Caco-2 (cell line): ENCODE data around the gene FHAD1. TPM values are rescaled to one million over a fixed set of nuclear protein-coding genes. Genes with fewer than 3 reads are reported as not detected.

Experiments used
- BruUV-seq: library from RNA; stranded (reverse); fragments of 400-500 nt; replicated peaks from 2 replicates; lab custom pipeline; 2021; lab: Mats Ljungman, UMichigan
- CTCF ChIA-PET: fragments of 300-600 bp; sonication (Branson Sonifier 250); formaldehyde crosslinking; loops from one replicate; lab custom pipeline; 2022; ENCODE audit warnings: antibody characterized with exemption; lab: Charles Lee
- POLR2A ChIA-PET: fragments of 300-600 bp; sonication (Branson Sonifier 250); formaldehyde crosslinking; loops from one replicate; lab custom pipeline; 2022; ENCODE audit warnings: antibody characterized with exemption; lab: Charles Lee
- DNase-seq, 2 experiments: peaks; one replicate each; pipeline versions ENCODE4 v3.0.0 to v3.0.0-alpha.2; 2020 to 2022
- H3K27me3 ChIP-seq: replicated peaks from 2 replicates; pipeline ENCODE4 v1.6.0; 2011; ENCODE audit warnings: low read length; ENCODE audit not compliant: control insufficient read depth, insufficient read depth
- H3K36me3 ChIP-seq: 2 replicates; pipeline ENCODE4 v1.5.1; 2011; ENCODE audit warnings: low read length; ENCODE audit not compliant: control insufficient read depth, insufficient read depth
- H3K4me1 ChIP-seq: fragments of 250-450 bp; sonication (Bioruptor Pico); 2 replicates; pipeline ENCODE4 v1.5.1; 2020; ENCODE audit warnings: mild to moderate bottlenecking
- H3K4me3 ChIP-seq: 2 replicates; pipeline ENCODE4 v1.5.1; 2011; ENCODE audit warnings: low read depth, mild to moderate bottlenecking, control low read depth, low read length
- H3K9me3 ChIP-seq: fragments of 250-450 bp; sonication (Bioruptor Pico); 2 replicates; pipeline ENCODE4 v1.5.1; 2020; ENCODE audit warnings: mild to moderate bottlenecking, moderate library complexity
- H3K27ac Mint-ChIP-seq: one replicate; pipeline ENCODE4 v1.8.0; 2022; ENCODE audit warnings: mixed read lengths; ENCODE audit not compliant: unreplicated experiment
- H3K27me3 Mint-ChIP-seq: one replicate; pipeline ENCODE4 v1.8.0; 2022; ENCODE audit warnings: mixed read lengths; ENCODE audit not compliant: insufficient read depth, unreplicated experiment
- H3K36me3 Mint-ChIP-seq: one replicate; pipeline ENCODE4 v1.8.0; 2022; ENCODE audit warnings: mild to moderate bottlenecking, mixed read lengths; ENCODE audit not compliant: insufficient read depth, unreplicated experiment
- H3K4me1 Mint-ChIP-seq: one replicate; pipeline ENCODE4 v1.8.0; 2022; ENCODE audit warnings: low read depth, mixed read lengths; ENCODE audit not compliant: unreplicated experiment
- H3K4me3 Mint-ChIP-seq: one replicate; pipeline ENCODE4 v1.8.0; 2022; ENCODE audit warnings: mild to moderate bottlenecking, moderate library complexity, mixed read lengths; ENCODE audit not compliant: unreplicated experiment
- H3K9me3 Mint-ChIP-seq: one replicate; pipeline ENCODE4 v1.8.0; 2022; ENCODE audit warnings: mixed read lengths; ENCODE audit not compliant: unreplicated experiment
- intact Hi-C: fragments of 100-400 bp; cut with micrococcal nuclease; formaldehyde crosslinking; loops from one replicate; pipeline ENCODE4 v1.10.0; 2022; ENCODE audit not compliant: unreplicated experiment
- total RNA-seq: library from RNA; stranded (reverse); gene quantifications from 2 replicates; pipeline ENCODE4 v1.2.3, GENCODE V29; 2022
- TF ChIP-seq, protein P1 (sequence below), 2 experiments: fragments of 200-600 bp in 1 of 2; IDR thresholded peaks; 1 replicate in 1 of 2; 2 replicates in 1 of 2; pipeline versions ENCODE4 v1.5.1 to v1.8.0; 2011 to 2022; ENCODE audit warnings: antibody characterized with exemption in 1 of 2, control low read depth in 1 of 2, inconsistent platforms in 1 of 2, low read depth in 1 of 2, low read length in 1 of 2, mild to moderate bottlenecking in 1 of 2, moderate library complexity in 1 of 2; ENCODE audit not compliant: insufficient read depth in 1 of 2, severe bottlenecking in 1 of 2, unreplicated experiment in 1 of 2

The FHAD1 gene
- total RNA-seq, 1 experiment from 2014 or later = 0.18 TPM

DNA sequence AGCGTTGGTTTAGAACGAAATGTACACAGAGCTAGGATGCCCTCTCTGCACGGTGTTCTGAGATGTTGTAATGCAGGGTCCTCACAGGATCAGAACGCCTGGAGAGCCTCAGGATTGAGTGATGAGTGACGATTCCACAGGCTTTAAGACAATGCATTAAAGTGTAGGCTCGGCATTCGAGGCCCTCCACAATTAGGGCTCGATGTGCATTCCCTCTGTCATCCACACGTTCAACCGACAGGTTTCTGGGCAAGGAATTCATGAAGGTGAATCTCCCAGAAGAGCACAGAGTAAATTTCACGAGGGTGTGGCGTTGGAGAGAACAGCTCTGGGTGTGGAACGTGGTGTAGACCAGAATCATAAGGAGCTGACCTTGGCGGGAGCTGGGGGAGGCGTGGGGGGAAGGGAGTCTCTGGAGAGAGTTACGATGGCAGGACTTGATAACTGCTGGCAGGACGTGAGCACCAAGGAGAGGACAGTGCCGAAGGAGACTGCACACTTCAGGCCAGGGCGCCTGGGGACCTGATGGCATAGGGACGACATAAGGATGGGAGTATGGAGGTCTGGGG lies 111.6 kb downstream of the FHAD1 start:
- Mint-ChIP-seq H3K27ac (no peak overlapping the region), H3K27me3 (no peaks in the 10 kb centered on the region), H3K4me1 (no peaks in the 10 kb centered on the region), H3K36me3 (no peaks in the 10 kb centered on the region), H3K9me3 (no peaks in the 10 kb centered on the region), H3K4me3 (no peak overlapping the region)
- Histone ChIP-seq H3K27me3 (no peaks in the 10 kb centered on the region), H3K36me3 (no peaks in the 10 kb centered on the region), H3K9me3 (no peaks in the 10 kb centered on the region), H3K4me3 (no peak overlapping the region), H3K4me1 (no peaks in the 10 kb centered on the region)
- no peak for DNase-seq
- POLR2A ChIA-PET = no interaction called here
- no TSS peak for BruUV-seq
- TF ChIP-seq, protein P1, sequence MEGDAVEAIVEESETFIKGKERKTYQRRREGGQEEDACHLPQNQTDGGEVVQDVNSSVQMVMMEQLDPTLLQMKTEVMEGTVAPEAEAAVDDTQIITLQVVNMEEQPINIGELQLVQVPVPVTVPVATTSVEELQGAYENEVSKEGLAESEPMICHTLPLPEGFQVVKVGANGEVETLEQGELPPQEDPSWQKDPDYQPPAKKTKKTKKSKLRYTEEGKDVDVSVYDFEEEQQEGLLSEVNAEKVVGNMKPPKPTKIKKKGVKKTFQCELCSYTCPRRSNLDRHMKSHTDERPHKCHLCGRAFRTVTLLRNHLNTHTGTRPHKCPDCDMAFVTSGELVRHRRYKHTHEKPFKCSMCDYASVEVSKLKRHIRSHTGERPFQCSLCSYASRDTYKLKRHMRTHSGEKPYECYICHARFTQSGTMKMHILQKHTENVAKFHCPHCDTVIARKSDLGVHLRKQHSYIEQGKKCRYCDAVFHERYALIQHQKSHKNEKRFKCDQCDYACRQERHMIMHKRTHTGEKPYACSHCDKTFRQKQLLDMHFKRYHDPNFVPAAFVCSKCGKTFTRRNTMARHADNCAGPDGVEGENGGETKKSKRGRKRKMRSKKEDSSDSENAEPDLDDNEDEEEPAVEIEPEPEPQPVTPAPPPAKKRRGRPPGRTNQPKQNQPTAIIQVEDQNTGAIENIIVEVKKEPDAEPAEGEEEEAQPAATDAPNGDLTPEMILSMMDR (IDR thresholded peaks at IDR 0.05; ENCODE audit: insufficient read depth in 1 of 2, low read depth in 1 of 2, low read length in 1 of 2, severe bottlenecking in 1 of 2, unreplicated experiment in 1 of 2) = no peak
- intact Hi-C loops = no loop called here
- CTCF ChIA-PET = no interaction called here

GRCh38 chr1:15360700-15361099 lies 113.7 kb downstream of the FHAD1 start:
- no peak overlapping the region for H3K4me3 ChIP-seq
- no peaks in the 10 kb centered on the region for H3K9me3 ChIP-seq
- H3K36me3 ChIP-seq = no peaks in the 10 kb centered on the region
- CTCF ChIA-PET = no interaction called here
- no TSS peak for BruUV-seq
- Mint-ChIP-seq H3K36me3 (no peaks in the 10 kb centered on the region), H3K27me3 (no peaks in the 10 kb centered on the region), H3K9me3 (no peaks in the 10 kb centered on the region), H3K4me1 (no peaks in the 10 kb centered on the region), H3K4me3 (no peak overlapping the region), H3K27ac (no peak overlapping the region)
- intact Hi-C loops = no loop called here
- H3K4me1 ChIP-seq = no peaks in the 10 kb centered on the region
- POLR2A ChIA-PET = no interaction called here
- H3K27me3 ChIP-seq = no peaks in the 10 kb centered on the region
- DNase-seq = no peak
- TF ChIP-seq, protein P1 (IDR thresholded peaks at IDR 0.05; ENCODE audit: insufficient read depth in 1 of 2, low read depth in 1 of 2, low read length in 1 of 2, severe bottlenecking in 1 of 2, unreplicated experiment in 1 of 2) = no peak

GRCh38 chr1:15362096-15362736 lies 115.2 kb downstream of the FHAD1 start:
- no peaks in the 10 kb centered on the region for H3K27me3 ChIP-seq
- intact Hi-C loops = no loop called here
- POLR2A ChIA-PET = no interaction called here
- H3K4me3 ChIP-seq = no peak overlapping the region
- no peaks in the 10 kb centered on the region for H3K9me3 ChIP-seq
- no peak overlapping the region for H3K4me3 Mint-ChIP-seq
- no peak for DNase-seq
- CTCF ChIA-PET = interaction anchor here (0.6 kb wide), 1 partner anchor 433 kb away, joined by 3 read pairs; no protein-coding TSS in a partner anchor
- H3K27me3 Mint-ChIP-seq = no peaks in the 10 kb centered on the region
- no peaks in the 10 kb centered on the region for H3K36me3 Mint-ChIP-seq
- H3K4me1 ChIP-seq = no peaks in the 10 kb centered on the region
- no peak overlapping the region for H3K27ac Mint-ChIP-seq
- no peaks in the 10 kb centered on the region for H3K9me3 Mint-ChIP-seq
- no TSS peak for BruUV-seq
- TF ChIP-seq, protein P1 (IDR thresholded peaks at IDR 0.05; ENCODE audit: insufficient read depth in 1 of 2, low read depth in 1 of 2, low read length in 1 of 2, severe bottlenecking in 1 of 2, unreplicated experiment in 1 of 2) = no peak
- H3K4me1 Mint-ChIP-seq = no peaks in the 10 kb centered on the region
- no peaks in the 10 kb centered on the region for H3K36me3 ChIP-seq
